OCI-LY3 (cell line): ENCODE data around the gene MIDN.

Source experiments
- EZH2phosphoT487 ChIP-seq: fragments of 200-600 bp; shearing (Covaris generic); IDR thresholded peaks from 2 replicates; pipeline ENCODE4 v1.6.1; 2018; ENCODE audit warnings: antibody characterized with exemption, mixed run types, low read depth
- TF ChIP-seq, protein P1 (sequence below): fragments of 200-600, 300-600 bp; sonication (generic); IDR thresholded peaks from 2 replicates; pipeline ENCODE4 v1.5.1; 2014; ENCODE audit warnings: antibody characterized with exemption, low read length, low read depth

- TF ChIP-seq, protein P1, sequence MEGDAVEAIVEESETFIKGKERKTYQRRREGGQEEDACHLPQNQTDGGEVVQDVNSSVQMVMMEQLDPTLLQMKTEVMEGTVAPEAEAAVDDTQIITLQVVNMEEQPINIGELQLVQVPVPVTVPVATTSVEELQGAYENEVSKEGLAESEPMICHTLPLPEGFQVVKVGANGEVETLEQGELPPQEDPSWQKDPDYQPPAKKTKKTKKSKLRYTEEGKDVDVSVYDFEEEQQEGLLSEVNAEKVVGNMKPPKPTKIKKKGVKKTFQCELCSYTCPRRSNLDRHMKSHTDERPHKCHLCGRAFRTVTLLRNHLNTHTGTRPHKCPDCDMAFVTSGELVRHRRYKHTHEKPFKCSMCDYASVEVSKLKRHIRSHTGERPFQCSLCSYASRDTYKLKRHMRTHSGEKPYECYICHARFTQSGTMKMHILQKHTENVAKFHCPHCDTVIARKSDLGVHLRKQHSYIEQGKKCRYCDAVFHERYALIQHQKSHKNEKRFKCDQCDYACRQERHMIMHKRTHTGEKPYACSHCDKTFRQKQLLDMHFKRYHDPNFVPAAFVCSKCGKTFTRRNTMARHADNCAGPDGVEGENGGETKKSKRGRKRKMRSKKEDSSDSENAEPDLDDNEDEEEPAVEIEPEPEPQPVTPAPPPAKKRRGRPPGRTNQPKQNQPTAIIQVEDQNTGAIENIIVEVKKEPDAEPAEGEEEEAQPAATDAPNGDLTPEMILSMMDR = no peak
- TF ChIP-seq EZH2phosphoT487 = no peak
Measured at GRCh38 chr19:1205114-1206099, 43.0 kb upstream of the MIDN start, which contains the start of gene STK11.
